ENCODE results near the gene FPR3. TPM values are rescaled to one million over a fixed set of nuclear protein-coding genes. Genes with fewer than 3 reads are reported as not detected.

FPR3 gene
- total and polyA plus RNA-seq, 4 experiments from 2014 or later, result 3.2 TPM; not detected in 2

- Histone ChIP-seq H3K4me3 (ENCODE audit: low read length in 2 of 2) (no peak overlapping the region), H3K27ac (ENCODE audit: low read depth, low read length) (no peak overlapping the region), H3K9me3 (ENCODE audit: control insufficient read depth in 1 of 2, low read length in 2 of 2) (no peaks in the 10 kb centered on the region), H3K36me3 (ENCODE audit: insufficient read depth, low read length) (no peaks in the 10 kb centered on the region), H3K4me1 (ENCODE audit: insufficient read depth, low read length) (no peaks in the 10 kb centered on the region), H3K27me3 (ENCODE audit: insufficient read depth, low read length) (no peaks in the 10 kb centered on the region)
- H3K27ac Mint-ChIP-seq, result no peak overlapping the region
- H3K36me3 Mint-ChIP-seq, result no peaks in the 10 kb centered on the region
- H3K27me3 Mint-ChIP-seq, result peaks cover 12 to 18% of the 10 kb centered on the region in 2 donors
- ChIA-PET CTCF (ENCODE audit: partially characterized antibody) (no interaction called here), POLR2A (ENCODE audit: partially characterized antibody) (no interaction called here)
- intact Hi-C loops (cut with micrococcal nuclease), result no loop called here
- H3K4me1 Mint-ChIP-seq, result no peaks in the 10 kb centered on the region
- H3K4me3 Mint-ChIP-seq, result no peak overlapping the region
- DNase-seq, result no peak
- H3K9me3 Mint-ChIP-seq, result peaks cover 2 to 14% (median 4%) of the 10 kb centered on the region in 8 donors
Measured at GRCh38 chr19:51784109-51784785, 10.7 kb upstream of the FPR3 start.

DNA sequence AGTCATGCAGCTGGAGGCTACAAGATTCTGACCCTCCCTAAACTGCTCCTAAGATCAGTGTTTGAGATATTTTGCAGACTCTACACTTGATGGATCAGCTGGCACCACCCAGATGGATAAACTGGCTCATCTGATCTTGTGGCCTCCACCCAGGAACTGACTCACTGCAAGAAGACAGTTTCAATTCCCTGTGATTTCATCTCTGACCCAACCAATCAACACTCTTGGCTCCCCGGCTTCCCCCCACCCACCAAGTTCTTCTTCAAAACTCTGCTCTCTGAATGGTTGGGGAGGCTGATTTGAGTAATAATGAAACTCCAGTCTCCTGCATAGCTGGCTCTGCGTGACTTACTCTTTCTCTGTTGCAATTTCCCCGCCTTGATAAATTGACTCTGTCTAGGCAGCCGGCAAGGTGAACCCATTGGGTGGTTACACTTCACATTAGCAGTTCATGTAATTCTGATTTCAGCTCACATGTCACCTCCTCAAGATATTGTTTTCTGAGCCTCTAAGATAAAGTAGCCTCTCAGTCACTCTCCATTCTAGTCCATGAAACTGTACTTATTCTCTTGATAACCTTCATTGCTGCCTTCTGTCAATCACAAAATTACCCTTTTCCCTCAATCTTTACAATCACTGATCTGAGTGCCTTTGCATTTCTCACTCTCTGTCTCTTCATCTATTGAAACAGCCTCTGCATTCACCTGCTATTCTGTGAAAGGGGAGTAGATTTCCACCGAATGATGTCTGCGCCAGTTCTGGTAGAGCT, 9.9 kb upstream of the FPR3 start:
- peaks cover 2 to 14% (median 4%) of the 10 kb centered on the region in 8 donors for H3K9me3 Mint-ChIP-seq
- no peaks in the 10 kb centered on the region for H3K36me3 Mint-ChIP-seq
- H3K4me3 Mint-ChIP-seq, result no peak overlapping the region
- no peak overlapping the region for H3K27ac Mint-ChIP-seq
- Histone ChIP-seq H3K27ac (ENCODE audit: low read depth, low read length) (no peak overlapping the region), H3K9me3 (ENCODE audit: control insufficient read depth in 1 of 2, low read length in 2 of 2) (no peaks in the 10 kb centered on the region), H3K4me1 (ENCODE audit: insufficient read depth, low read length) (no peaks in the 10 kb centered on the region), H3K27me3 (ENCODE audit: insufficient read depth, low read length) (no peaks in the 10 kb centered on the region), H3K36me3 (ENCODE audit: insufficient read depth, low read length) (no peaks in the 10 kb centered on the region), H3K4me3 (ENCODE audit: low read length in 2 of 2) (no peak overlapping the region)
- no peaks in the 10 kb centered on the region for H3K4me1 Mint-ChIP-seq
- H3K27me3 Mint-ChIP-seq, result peaks cover 9 to 10% of the 10 kb centered on the region in 2 donors
- no peak for DNase-seq
- intact Hi-C loops (cut with micrococcal nuclease), result no loop called here
- ChIA-PET POLR2A (ENCODE audit: partially characterized antibody) (no interaction called here), CTCF (ENCODE audit: partially characterized antibody) (no interaction called here)

- intact Hi-C loops (cut with micrococcal nuclease), result no loop called here
- Mint-ChIP-seq H3K9me3 (peaks cover 2 to 18% (median 8%) of the 10 kb centered on the region in 8 donors), H3K27me3 (peaks cover 5 to 6% of the 10 kb centered on the region in 2 donors), H3K36me3 (no peaks in the 10 kb centered on the region), H3K4me3 (no peak overlapping the region), H3K4me1 (no peaks in the 10 kb centered on the region), H3K27ac (no peak overlapping the region)
- Histone ChIP-seq H3K27me3 (ENCODE audit: insufficient read depth, low read length) (no peaks in the 10 kb centered on the region), H3K27ac (ENCODE audit: low read depth, low read length) (no peak overlapping the region), H3K4me3 (ENCODE audit: low read length in 2 of 2) (no peak overlapping the region), H3K9me3 (ENCODE audit: control insufficient read depth in 1 of 2, low read length in 2 of 2) (no peaks in the 10 kb centered on the region), H3K4me1 (ENCODE audit: insufficient read depth, low read length) (no peaks in the 10 kb centered on the region), H3K36me3 (ENCODE audit: insufficient read depth, low read length) (no peaks in the 10 kb centered on the region)
- POLR2A ChIA-PET (ENCODE audit: partially characterized antibody), result no interaction called here
- CTCF ChIA-PET (ENCODE audit: partially characterized antibody), result interaction anchor here (1.0 kb wide), 1 partner anchor 9 kb away, joined by 3 read pairs; no protein-coding TSS in a partner anchor
- no peak for DNase-seq
Measured at GRCh38 chr19:51786646-51787494, 8.1 kb upstream of the FPR3 start.

DNA sequence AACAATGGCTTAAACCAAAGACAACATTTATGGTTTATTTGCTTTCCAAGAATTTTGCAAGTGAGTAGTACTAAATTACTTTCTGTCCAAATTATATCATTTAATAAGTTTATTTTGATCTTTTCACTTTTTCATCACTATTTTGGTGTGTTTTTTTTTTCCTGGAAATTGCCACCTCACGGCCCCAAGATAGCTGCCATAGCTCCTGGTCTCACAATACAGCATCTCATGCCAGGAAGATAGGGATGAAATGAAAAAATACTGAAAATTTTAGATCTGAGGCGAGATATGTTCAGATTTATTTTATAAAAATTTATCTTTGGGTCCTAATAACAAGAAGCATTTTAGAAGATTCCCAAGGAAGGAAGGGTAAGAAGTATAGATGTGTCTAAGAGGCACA, 6.9 kb upstream of the FPR3 start:
- no peaks in the 10 kb centered on the region for H3K27me3 ChIP-seq (ENCODE audit: insufficient read depth, low read length)
- no peak for DNase-seq
- no peak overlapping the region for H3K27ac ChIP-seq (ENCODE audit: low read depth, low read length)
- Mint-ChIP-seq H3K4me1 (no peaks in the 10 kb centered on the region), H3K27me3 (peaks cover 6 to 9% of the 10 kb centered on the region in 2 donors), H3K9me3 (peaks cover 2 to 21% (median 10%) of the 10 kb centered on the region in 8 donors), H3K36me3 (no peaks in the 10 kb centered on the region), H3K4me3 (no peak overlapping the region), H3K27ac (no peak overlapping the region)
- no peaks in the 10 kb centered on the region for H3K9me3 ChIP-seq (ENCODE audit: control insufficient read depth in 1 of 2, low read length in 2 of 2)
- intact Hi-C loops (cut with micrococcal nuclease), result no loop called here
- H3K4me3 ChIP-seq (ENCODE audit: low read length in 2 of 2), result no peak overlapping the region
- ChIA-PET POLR2A (ENCODE audit: partially characterized antibody) (no interaction called here), CTCF (ENCODE audit: partially characterized antibody) (no interaction called here)
- no peaks in the 10 kb centered on the region for H3K36me3 ChIP-seq (ENCODE audit: insufficient read depth, low read length)
- H3K4me1 ChIP-seq (ENCODE audit: insufficient read depth, low read length), result no peaks in the 10 kb centered on the region

GRCh38 chr19:51789061-51789795, 5.7 kb upstream of the FPR3 start:
- no peaks in the 10 kb centered on the region for H3K36me3 Mint-ChIP-seq
- no peaks in the 10 kb centered on the region for H3K4me1 ChIP-seq (ENCODE audit: insufficient read depth, low read length)
- CTCF ChIA-PET (ENCODE audit: partially characterized antibody), result no interaction called here
- POLR2A ChIA-PET (ENCODE audit: partially characterized antibody), result no interaction called here
- peaks cover 6 to 9% of the 10 kb centered on the region in 2 donors for H3K27me3 Mint-ChIP-seq
- H3K9me3 Mint-ChIP-seq, result peaks cover 2 to 21% (median 10%) of the 10 kb centered on the region in 8 donors
- H3K27ac Mint-ChIP-seq, result no peak overlapping the region
- intact Hi-C loops (cut with micrococcal nuclease), result no loop called here
- no peak overlapping the region for H3K4me3 Mint-ChIP-seq
- no peaks in the 10 kb centered on the region for H3K36me3 ChIP-seq (ENCODE audit: insufficient read depth, low read length)
- H3K4me1 Mint-ChIP-seq, result no peaks in the 10 kb centered on the region
- no peaks in the 10 kb centered on the region for H3K27me3 ChIP-seq (ENCODE audit: insufficient read depth, low read length)
- H3K9me3 ChIP-seq (ENCODE audit: control insufficient read depth in 1 of 2, low read length in 2 of 2), result no peaks in the 10 kb centered on the region
- no peak for DNase-seq
- H3K27ac ChIP-seq (ENCODE audit: low read depth, low read length), result no peak overlapping the region
- no peak overlapping the region for H3K4me3 ChIP-seq (ENCODE audit: low read length in 2 of 2)

DNA sequence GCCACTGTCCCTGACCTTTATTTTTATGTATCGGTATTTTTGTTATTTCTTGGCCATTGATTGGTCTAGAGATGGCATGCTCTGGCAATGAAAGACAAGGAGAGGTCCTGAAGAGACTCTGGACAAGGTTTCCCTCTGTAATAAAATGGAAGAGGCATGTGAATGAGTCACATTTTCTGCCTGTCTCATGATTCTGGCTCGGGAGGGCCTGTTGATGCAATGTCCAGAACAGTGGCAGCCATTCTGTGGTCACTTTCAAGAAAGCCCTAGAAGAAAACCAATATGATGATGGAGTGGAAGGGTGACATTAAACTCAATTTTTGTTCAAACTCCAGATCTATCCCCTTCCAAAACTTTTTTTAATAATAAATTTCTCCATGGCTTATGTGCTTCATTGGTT, 2.0 kb upstream of the FPR3 start:
- no peak for DNase-seq
- ChIA-PET CTCF (ENCODE audit: partially characterized antibody) (no interaction called here), POLR2A (ENCODE audit: partially characterized antibody) (no interaction called here)
- Histone ChIP-seq H3K9me3 (ENCODE audit: control insufficient read depth in 1 of 2, low read length in 2 of 2) (no peaks in the 10 kb centered on the region), H3K4me1 (ENCODE audit: insufficient read depth, low read length) (no peaks in the 10 kb centered on the region), H3K27me3 (ENCODE audit: insufficient read depth, low read length) (no peaks in the 10 kb centered on the region), H3K4me3 (ENCODE audit: low read length in 2 of 2) (no peak overlapping the region), H3K27ac (ENCODE audit: low read depth, low read length) (no peak overlapping the region), H3K36me3 (ENCODE audit: insufficient read depth, low read length) (no peaks in the 10 kb centered on the region)
- intact Hi-C loops (cut with micrococcal nuclease), result no loop called here
- H3K4me3 Mint-ChIP-seq, result no peak overlapping the region
- H3K4me1 Mint-ChIP-seq, result no peaks in the 10 kb centered on the region
- H3K36me3 Mint-ChIP-seq, result no peaks in the 10 kb centered on the region
- peaks cover 2 to 21% (median 11%) of the 10 kb centered on the region in 8 donors for H3K9me3 Mint-ChIP-seq
- peaks cover 5 to 16% of the 10 kb centered on the region in 2 donors for H3K27me3 Mint-ChIP-seq
- no peak overlapping the region for H3K27ac Mint-ChIP-seq

DNA sequence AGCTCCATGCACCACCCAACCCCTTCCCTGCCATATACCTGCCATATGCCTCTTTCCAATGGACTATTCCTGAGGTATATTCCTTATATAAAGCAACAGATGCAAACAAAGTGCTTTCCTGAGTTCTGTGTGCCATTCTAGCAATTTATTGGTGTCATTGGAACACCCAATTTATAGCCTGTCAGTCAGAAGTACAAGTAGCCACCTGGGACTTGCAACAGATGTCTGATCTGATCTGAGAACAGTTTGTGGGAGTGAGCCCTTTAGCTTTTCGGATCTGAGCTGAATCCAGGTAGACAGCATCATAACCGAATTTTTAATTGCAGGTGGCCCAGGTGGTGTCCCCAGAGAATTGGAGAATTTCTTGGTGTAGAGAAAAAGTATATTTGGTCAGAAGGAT, 963 bp upstream of the FPR3 start:
- H3K4me3 ChIP-seq (ENCODE audit: low read length in 2 of 2), result no peak overlapping the region
- Mint-ChIP-seq H3K4me3 (no peak overlapping the region), H3K27me3 (peaks cover 4 to 15% of the 10 kb centered on the region in 2 donors), H3K9me3 (peaks cover under 1 to 21% (median 11%) of the 10 kb centered on the region in 8 donors), H3K27ac (no peak overlapping the region), H3K36me3 (no peaks in the 10 kb centered on the region), H3K4me1 (no peaks in the 10 kb centered on the region)
- POLR2A ChIA-PET (ENCODE audit: partially characterized antibody), result no interaction called here
- H3K4me1 ChIP-seq (ENCODE audit: insufficient read depth, low read length), result no peaks in the 10 kb centered on the region
- no peaks in the 10 kb centered on the region for H3K27me3 ChIP-seq (ENCODE audit: insufficient read depth, low read length)
- H3K27ac ChIP-seq (ENCODE audit: low read depth, low read length), result no peak overlapping the region
- intact Hi-C loops (cut with micrococcal nuclease), result no loop called here
- H3K9me3 ChIP-seq (ENCODE audit: control insufficient read depth in 1 of 2, low read length in 2 of 2), result no peaks in the 10 kb centered on the region
- CTCF ChIA-PET (ENCODE audit: partially characterized antibody), result no interaction called here
- no peak for DNase-seq
- H3K36me3 ChIP-seq (ENCODE audit: insufficient read depth, low read length), result no peaks in the 10 kb centered on the region

Measured in CD4-positive, alpha-beta memory T cell (primary cell).